A549 (cell line): ENCODE results near the gene AUTS2. TPM values are rescaled to one million over a fixed set of nuclear protein-coding genes. Genes with fewer than 3 reads are reported as not detected.

Experiments used
- ATAC-seq, 2 experiments: fragments of 200-7000 bp in 1 of 2; fragments of >200 bp in 1 of 2; cut with Nextera tagmentation in 1 of 2; cut with Tn5 transposase in 1 of 2; 3 replicates each; pipeline versions ENCODE4 v1.8.0 to v1.9.1; 2018 to 2020; ENCODE audit warnings: mild to moderate bottlenecking in 1 of 2, moderate library complexity in 1 of 2
- CTCF ChIA-PET: fragments of 300-600 bp; sonication (Branson Sonifier 250); formaldehyde crosslinking; extraction: SDS; loops from one replicate; lab custom pipeline; 2021; ENCODE audit warnings: antibody characterized with exemption, inconsistent platforms; lab: Yijun Ruan, JAX
- POLR2A ChIA-PET: fragments of 350-600 bp; formaldehyde crosslinking; extraction: SDS; loops from one replicate; lab custom pipeline; 2021; ENCODE audit warnings: antibody characterized with exemption, inconsistent platforms; lab: Yijun Ruan, JAX
- DNase-seq, 2 experiments: peaks; one replicate each; pipeline versions ENCODE4 v3.0.0 to v3.0.0-alpha.2; 2011 to 2016; ENCODE audit warnings: low read depth in 1 of 2, low spot score in 1 of 2
- FAIRE-seq: peaks from 2 replicates; lab custom pipeline; 2011; peaks lifted over from hg19 to GRCh38; lab: Jason Lieb, UNC
- H3K27ac ChIP-seq, 2 experiments: fragments of >200 bp; sonication (Bioruptor Twin); formaldehyde crosslinking; 3 replicates each; pipeline ENCODE4 v1.5.1; 2016 to 2017
- H3K4me1 ChIP-seq: fragments of >200 bp; sonication (Bioruptor Twin); formaldehyde crosslinking; 3 replicates; pipeline ENCODE4 v1.6.1; 2016
- H3K4me2 ChIP-seq: fragments of >200 bp; sonication (Bioruptor Twin); formaldehyde crosslinking; 3 replicates; pipeline ENCODE4 v1.6.1; 2016
- H3K4me3 ChIP-seq: fragments of >200 bp; sonication (Bioruptor Twin); formaldehyde crosslinking; 3 replicates; pipeline ENCODE4 v1.5.1; 2016
- H3K9me3 ChIP-seq: fragments of >200 bp; sonication (Bioruptor Twin); formaldehyde crosslinking; 3 replicates; pipeline ENCODE4 v1.6.1; 2016
- CBX2 ChIP-seq: fragments of 200-600 bp; sonication (generic); IDR thresholded peaks from 2 replicates; pipeline ENCODE4 v1.6.1; 2016; ENCODE audit warnings: low read depth, mild to moderate bottlenecking, borderline replicate concordance
- CHD4 ChIP-seq: fragments of 200-600 bp; sonication (generic); IDR thresholded peaks from 2 replicates; pipeline ENCODE4 v1.6.1; 2016; ENCODE audit warnings: antibody characterized with exemption, mild to moderate bottlenecking, borderline replicate concordance
- E2F6 ChIP-seq: IDR thresholded peaks from 2 replicates; pipeline ENCODE4 v1.6.1; 2012; ENCODE audit warnings: low read depth, borderline replicate concordance
- EHMT2 ChIP-seq: fragments of 200-600 bp; sonication (generic); IDR thresholded peaks from 2 replicates; pipeline ENCODE4 v1.6.1; 2016; ENCODE audit warnings: antibody characterized with exemption, low read depth, mild to moderate bottlenecking, moderate library complexity
- ELK1 ChIP-seq: fragments of 150-350 bp; IDR thresholded peaks from 2 replicates; pipeline ENCODE4 v1.6.1; 2014; ENCODE audit warnings: low read depth, mild to moderate bottlenecking, low read length
- EP300 ChIP-seq, 2 experiments: fragments of >200 bp; sonication (Bioruptor Twin); formaldehyde crosslinking; IDR thresholded peaks; 2 replicates in 1 of 2; 3 replicates in 1 of 2; pipeline ENCODE4 v1.6.1; 2016 to 2017
- ESRRA ChIP-seq: fragments of 150-350 bp; IDR thresholded peaks from 2 replicates; pipeline ENCODE4 v1.6.1; 2014; ENCODE audit warnings: mild to moderate bottlenecking, low read length, borderline replicate concordance
- FOSB ChIP-seq: fragments of 250-450 bp; sonication (Bioruptor Pico); IDR thresholded peaks from 2 replicates; pipeline ENCODE4 v1.5.0; 2020; ENCODE audit warnings: mild to moderate bottlenecking, moderate library complexity
- HDAC2 ChIP-seq: fragments of 200-600 bp; sonication (generic); IDR thresholded peaks from 2 replicates; pipeline ENCODE4 v1.6.1; 2016
- HEYL ChIP-seq: fragments of 250-450 bp; sonication (Bioruptor Pico); IDR thresholded peaks from 2 replicates; pipeline ENCODE4 v1.8.0; 2021; ENCODE audit warnings: mild to moderate bottlenecking, moderate library complexity
- NPAS2 ChIP-seq: fragments of 250-450 bp; sonication (Bioruptor Pico); IDR thresholded peaks from 2 replicates; pipeline ENCODE4 v1.8.0; 2022; ENCODE audit warnings: mild to moderate bottlenecking, moderate library complexity, borderline replicate concordance
- POLR2AphosphoS2 ChIP-seq: conservative IDR thresholded peaks from 2 replicates; pipeline ENCODE4 v1.6.1; 2012; ENCODE audit warnings: low read length, improper control_type of control experiment, inconsistent platforms
- RAD21 ChIP-seq, 2 experiments: fragments of >200 bp in 1 of 2; sonication (Bioruptor Twin) in 1 of 2; formaldehyde crosslinking in 1 of 2; IDR thresholded peaks in 1 of 2; conservative IDR thresholded peaks in 1 of 2; 2 replicates in 1 of 2; 3 replicates in 1 of 2; pipeline ENCODE4 v1.6.1; 2012 to 2018; ENCODE audit warnings: inconsistent platforms in 1 of 2
- RARB ChIP-seq: fragments of 250-450 bp; sonication (Bioruptor Pico); IDR thresholded peaks from 2 replicates; pipeline ENCODE4 v1.8.0; 2021; ENCODE audit warnings: mild to moderate bottlenecking, moderate library complexity
- SREBF2 ChIP-seq: fragments of 450-650 bp; IDR thresholded peaks from 2 replicates; pipeline ENCODE4 v1.6.1; 2014; ENCODE audit warnings: mild to moderate bottlenecking, moderate library complexity
- TP53 ChIP-seq: fragments of 250-450 bp; sonication (Bioruptor Pico); IDR thresholded peaks from 2 replicates; pipeline ENCODE4 v1.5.0; 2021; ENCODE audit warnings: mild to moderate bottlenecking, moderate library complexity
- USF2 ChIP-seq: fragments of 450-650 bp; IDR thresholded peaks from 2 replicates; pipeline ENCODE4 v1.6.1; 2014; ENCODE audit warnings: antibody characterized with exemption
- ZC3H11A ChIP-seq: fragments of 450-650 bp; IDR thresholded peaks from 2 replicates; pipeline ENCODE4 v1.6.1; 2014; ENCODE audit warnings: antibody characterized with exemption, mild to moderate bottlenecking
- WGBS: methylation state at CpG from one replicate; pipeline ENCODE4 v1.1.6; 2017; ENCODE audit errors: missing lambda C conversion rate; 5-methylcytosine and 5-hydroxymethylcytosine counted together
- polyA plus RNA-seq, 4 experiments: library from polyadenylated mRNA; depleted of rRNA in 3 of 4; stranded (reverse); fragments of >200 nt; fragmentation: RNase III in 1 of 4; extraction: RNeasy Plus Mini Kit Qiagen cat#74134 plus additional on column Dnase treatment in 1 of 4; gene quantifications; 2 replicates in 3 of 4; 3 replicates in 1 of 4; pipeline ENCODE4 v1.2.3, GENCODE V29; 2011 to 2017
- TF ChIP-seq, protein P1 (sequence below): fragments of 250-450 bp; sonication (Bioruptor Pico); IDR thresholded peaks from 2 replicates; pipeline ENCODE4 v1.5.0; 2021; ENCODE audit warnings: mild to moderate bottlenecking, moderate library complexity, borderline replicate concordance
- TF ChIP-seq, protein P2 (sequence below): fragments of 200-600 bp; sonication (generic); IDR thresholded peaks from 2 replicates; pipeline ENCODE4 v1.6.1; 2016; ENCODE audit warnings: antibody characterized with exemption, mild to moderate bottlenecking, moderate library complexity

The AUTS2 gene
- polyA plus RNA-seq, 2 of the 4 experiments (the other 2 are of a cell fraction): 1.6 to 3.6 TPM

- Histone ChIP-seq H3K9me3 (no peaks in the 10 kb centered on the region), H3K27ac (no peak overlapping the region), H3K4me2 (no peak overlapping the region), H3K4me3 (no peak overlapping the region), H3K4me1 (no peaks in the 10 kb centered on the region)
- POLR2A ChIA-PET: no interaction called here
- CTCF ChIA-PET: no interaction called here
- ATAC-seq: no peak
- 41% methylated on average over 12 of the region's 12 CpGs for WGBS
- DNase-seq: no peak
- TF ChIP-seq RARB (no peak), CHD4 (no peak), HDAC2 (no peak), FOSB (CRISPR knock-in tag) (no peak), ZC3H11A (no peak), ELK1 (no peak), USF2 (no peak), HEYL (no peak), TP53 (CRISPR knock-in tag) (no peak), ESRRA (no peak), EHMT2 (no peak), CBX2 (no peak), E2F6 (no peak), NPAS2 (CRISPR knock-in tag) (no peak), POLR2AphosphoS2 (no peak), RAD21 (conservative IDR thresholded peaks at IDR 0.05 in 1 of 2, IDR thresholded peaks at IDR 0.05 in 1 of 2) (no peak), SREBF2 (no peak), EP300 (IDR thresholded peaks at IDR 0.05) (no peak)
- TF ChIP-seq, protein P1, sequence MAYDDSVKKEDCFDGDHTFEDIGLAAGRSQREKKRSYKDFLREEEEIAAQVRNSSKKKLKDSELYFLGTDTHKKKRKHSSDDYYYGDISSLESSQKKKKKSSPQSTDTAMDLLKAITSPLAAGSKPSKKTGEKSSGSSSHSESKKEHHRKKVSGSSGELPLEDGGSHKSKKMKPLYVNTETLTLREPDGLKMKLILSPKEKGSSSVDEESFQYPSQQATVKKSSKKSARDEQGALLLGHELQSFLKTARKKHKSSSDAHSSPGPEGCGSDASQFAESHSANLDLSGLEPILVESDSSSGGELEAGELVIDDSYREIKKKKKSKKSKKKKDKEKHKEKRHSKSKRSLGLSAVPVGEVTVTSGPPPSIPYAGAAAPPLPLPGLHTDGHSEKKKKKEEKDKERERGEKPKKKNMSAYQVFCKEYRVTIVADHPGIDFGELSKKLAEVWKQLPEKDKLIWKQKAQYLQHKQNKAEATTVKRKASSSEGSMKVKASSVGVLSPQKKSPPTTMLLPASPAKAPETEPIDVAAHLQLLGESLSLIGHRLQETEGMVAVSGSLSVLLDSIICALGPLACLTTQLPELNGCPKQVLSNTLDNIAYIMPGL (CRISPR knock-in tag): no peak
- TF ChIP-seq, protein P2, sequence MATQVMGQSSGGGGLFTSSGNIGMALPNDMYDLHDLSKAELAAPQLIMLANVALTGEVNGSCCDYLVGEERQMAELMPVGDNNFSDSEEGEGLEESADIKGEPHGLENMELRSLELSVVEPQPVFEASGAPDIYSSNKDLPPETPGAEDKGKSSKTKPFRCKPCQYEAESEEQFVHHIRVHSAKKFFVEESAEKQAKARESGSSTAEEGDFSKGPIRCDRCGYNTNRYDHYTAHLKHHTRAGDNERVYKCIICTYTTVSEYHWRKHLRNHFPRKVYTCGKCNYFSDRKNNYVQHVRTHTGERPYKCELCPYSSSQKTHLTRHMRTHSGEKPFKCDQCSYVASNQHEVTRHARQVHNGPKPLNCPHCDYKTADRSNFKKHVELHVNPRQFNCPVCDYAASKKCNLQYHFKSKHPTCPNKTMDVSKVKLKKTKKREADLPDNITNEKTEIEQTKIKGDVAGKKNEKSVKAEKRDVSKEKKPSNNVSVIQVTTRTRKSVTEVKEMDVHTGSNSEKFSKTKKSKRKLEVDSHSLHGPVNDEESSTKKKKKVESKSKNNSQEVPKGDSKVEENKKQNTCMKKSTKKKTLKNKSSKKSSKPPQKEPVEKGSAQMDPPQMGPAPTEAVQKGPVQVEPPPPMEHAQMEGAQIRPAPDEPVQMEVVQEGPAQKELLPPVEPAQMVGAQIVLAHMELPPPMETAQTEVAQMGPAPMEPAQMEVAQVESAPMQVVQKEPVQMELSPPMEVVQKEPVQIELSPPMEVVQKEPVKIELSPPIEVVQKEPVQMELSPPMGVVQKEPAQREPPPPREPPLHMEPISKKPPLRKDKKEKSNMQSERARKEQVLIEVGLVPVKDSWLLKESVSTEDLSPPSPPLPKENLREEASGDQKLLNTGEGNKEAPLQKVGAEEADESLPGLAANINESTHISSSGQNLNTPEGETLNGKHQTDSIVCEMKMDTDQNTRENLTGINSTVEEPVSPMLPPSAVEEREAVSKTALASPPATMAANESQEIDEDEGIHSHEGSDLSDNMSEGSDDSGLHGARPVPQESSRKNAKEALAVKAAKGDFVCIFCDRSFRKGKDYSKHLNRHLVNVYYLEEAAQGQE: no peak
- FAIRE-seq: no peak
Measured at GRCh38 chr7:70406186-70406949, 808.1 kb downstream of the AUTS2 start.
